BE2C (cell line): ENCODE data around the gene EIF4G3.

Source experiments
- DNase-seq: peaks from one replicate; pipeline ENCODE4 v3.0.0-alpha.2; 2020
- H3K27me3 ChIP-seq: fragments of 250-450 bp; sonication (Bioruptor Pico); 2 replicates; pipeline ENCODE4 v1.5.1; 2020; ENCODE audit warnings: mild to moderate bottlenecking
- H3K36me3 ChIP-seq: fragments of 250-450 bp; sonication (Bioruptor Pico); 2 replicates; pipeline ENCODE4 v1.5.1; 2020; ENCODE audit warnings: mild to moderate bottlenecking
- H3K4me1 ChIP-seq: fragments of 250-450 bp; sonication (Bioruptor Pico); 2 replicates; pipeline ENCODE4 v1.5.1; 2020
- H3K4me3 ChIP-seq: 2 replicates; pipeline ENCODE4 v1.5.1; 2011; ENCODE audit warnings: low read depth, low read length
- H3K9me3 ChIP-seq: fragments of 250-450 bp; sonication (Bioruptor Pico); 2 replicates; pipeline ENCODE4 v1.5.1; 2020
- CTCF ChIP-seq: IDR thresholded peaks from 2 replicates; pipeline ENCODE4 v1.5.1; 2012; ENCODE audit warnings: mild to moderate bottlenecking, low read depth, low read length

EIF4G3 gene

GRCh38 chr1:21157054-21157453, 19.6 kb downstream of the EIF4G3 start:
- DNase-seq: no peak
- no peak overlapping the region for H3K4me3 ChIP-seq
- no peaks in the 10 kb centered on the region for H3K9me3 ChIP-seq
- TF ChIP-seq CTCF: no peak
- no peaks in the 10 kb centered on the region for H3K36me3 ChIP-seq
- H3K4me1 ChIP-seq: no peaks in the 10 kb centered on the region
- H3K27me3 ChIP-seq: no peaks in the 10 kb centered on the region

GRCh38 chr1:21156019-21156418, 20.7 kb downstream of the EIF4G3 start:
- Histone ChIP-seq H3K4me3 (no peak overlapping the region), H3K27me3 (no peaks in the 10 kb centered on the region), H3K9me3 (no peaks in the 10 kb centered on the region), H3K36me3 (no peaks in the 10 kb centered on the region), H3K4me1 (no peaks in the 10 kb centered on the region)
- DNase-seq: no peak
- no peak for TF ChIP-seq CTCF

GRCh38 chr1:21154717-21155116, 22.0 kb downstream of the EIF4G3 start:
- no peak for TF ChIP-seq CTCF
- no peaks in the 10 kb centered on the region for H3K27me3 ChIP-seq
- no peaks in the 10 kb centered on the region for H3K9me3 ChIP-seq
- H3K4me1 ChIP-seq: no peaks in the 10 kb centered on the region
- no peak overlapping the region for H3K4me3 ChIP-seq
- no peak for DNase-seq
- no peaks in the 10 kb centered on the region for H3K36me3 ChIP-seq

GRCh38 chr1:21153388-21153787, 23.3 kb downstream of the EIF4G3 start:
- no peak for DNase-seq
- Histone ChIP-seq H3K4me1 (no peaks in the 10 kb centered on the region), H3K4me3 (no peak overlapping the region), H3K27me3 (no peaks in the 10 kb centered on the region), H3K9me3 (no peaks in the 10 kb centered on the region), H3K36me3 (no peaks in the 10 kb centered on the region)
- TF ChIP-seq CTCF: no peak

GRCh38 chr1:21152423-21153100, 24.1 kb downstream of the EIF4G3 start:
- no peak overlapping the region for H3K4me3 ChIP-seq
- no peak for DNase-seq
- H3K27me3 ChIP-seq: no peaks in the 10 kb centered on the region
- H3K4me1 ChIP-seq: no peaks in the 10 kb centered on the region
- no peaks in the 10 kb centered on the region for H3K36me3 ChIP-seq
- TF ChIP-seq CTCF: no peak
- no peaks in the 10 kb centered on the region for H3K9me3 ChIP-seq

GRCh38 chr1:21149855-21150432, 26.8 kb downstream of the EIF4G3 start:
- H3K4me1 ChIP-seq: no peaks in the 10 kb centered on the region
- no peak for DNase-seq
- H3K9me3 ChIP-seq: no peaks in the 10 kb centered on the region
- no peaks in the 10 kb centered on the region for H3K27me3 ChIP-seq
- TF ChIP-seq CTCF: no peak
- no peak overlapping the region for H3K4me3 ChIP-seq
- H3K36me3 ChIP-seq: no peaks in the 10 kb centered on the region
